Renal cortex interstitium (tissue), 15 donors: ENCODE measurements around the gene GPX8. TPM values are rescaled to one million over a fixed set of nuclear protein-coding genes. Genes with fewer than 3 reads are reported as not detected.
A peak's percentile ranks its signal among the peaks of the same experiment; 100 is the strongest.

Experiments
- DNase-seq, 11 donors: peaks; one replicate each; pipeline ENCODE4 v3.0.0-alpha.2; 2013; ENCODE audit warnings: low read depth in 9 of 11, low spot score in 4 of 11; ENCODE audit errors: extremely low read depth in 1 of 11
- long read RNA-seq, 16 experiments: transcript quantifications; one replicate each; lab custom pipeline, GENCODE V29; 2026
- polyA plus RNA-seq, 3 donors: library from polyadenylated mRNA; unstranded; fragments of 120-200 nt; gene quantifications; one replicate each; pipeline ENCODE4 v1.2.1, GENCODE V29; 2013; ENCODE audit not compliant: insufficient read length in 3 of 3

Gene GPX8
- polyA plus RNA-seq: 10 to 100 TPM; 77.0 to 85.7 (median 83.1) TPM
- long read RNA-seq, donor 1, transcript GPX8-203 (3 exons, 1,411 nt): major isoform, 17 of 20 reads
- long read RNA-seq, donor 1, partial matches to known transcripts: 0 of 20 reads
- long read RNA-seq, donor 1, other reads (novel, unspliced or antisense): 0 of 20 reads
- long read RNA-seq, donor 2, transcript GPX8-203 (3 exons, 1,411 nt): major isoform, 10 of 13 reads
- long read RNA-seq, donor 2, partial matches to known transcripts: 0 of 13 reads
- long read RNA-seq, donor 2, other reads (novel, unspliced or antisense): 0 of 13 reads
- long read RNA-seq, donor 3, transcript GPX8-203 (3 exons, 1,411 nt): major isoform, 20 of 27 reads
- long read RNA-seq, donor 3, partial matches to known transcripts: 0 of 27 reads
- long read RNA-seq, donor 3, other reads (novel, unspliced or antisense): 0 of 27 reads
- long read RNA-seq, donor 4, transcript GPX8-203 (3 exons, 1,411 nt): major isoform, 12 of 16 reads
- long read RNA-seq, donor 4, partial matches to known transcripts: 0 of 16 reads
- long read RNA-seq, donor 4, other reads (novel, unspliced or antisense): 0 of 16 reads
- long read RNA-seq, donor 5: 0 reads
- long read RNA-seq, donor 6, transcript GPX8-203 (3 exons, 1,411 nt): major isoform, 16 of 28 reads
- long read RNA-seq, donor 6, partial matches to known transcripts: 5 of 28 reads
- long read RNA-seq, donor 6, other reads (novel, unspliced or antisense): 0 of 28 reads
- long read RNA-seq, donor 7, transcript GPX8-203 (3 exons, 1,411 nt): major isoform, 23 of 82 reads
- long read RNA-seq, donor 7, partial matches to known transcripts: 51 of 82 reads
- long read RNA-seq, donor 7, other reads (novel, unspliced or antisense): 0 of 82 reads
- long read RNA-seq, donor 8: 0 reads
- long read RNA-seq, donor 9, transcript GPX8-203 (3 exons, 1,411 nt): major isoform, 10 of 14 reads
- long read RNA-seq, donor 9, partial matches to known transcripts: 0 of 14 reads
- long read RNA-seq, donor 9, other reads (novel, unspliced or antisense): 0 of 14 reads
- long read RNA-seq, donor 10, transcript GPX8-203 (3 exons, 1,411 nt): major isoform, 12 of 18 reads
- long read RNA-seq, donor 10, partial matches to known transcripts: 0 of 18 reads
- long read RNA-seq, donor 10, other reads (novel, unspliced or antisense): 0 of 18 reads
- long read RNA-seq, donor 11, transcript GPX8-203 (3 exons, 1,411 nt): major isoform, 5 of 9 reads
- long read RNA-seq, donor 11, partial matches to known transcripts: 0 of 9 reads
- long read RNA-seq, donor 11, other reads (novel, unspliced or antisense): 0 of 9 reads
- long read RNA-seq, donor 12, transcript GPX8-203 (3 exons, 1,411 nt): major isoform, 6 of 10 reads
- long read RNA-seq, donor 12, partial matches to known transcripts: 0 of 10 reads
- long read RNA-seq, donor 12, other reads (novel, unspliced or antisense): 0 of 10 reads
- long read RNA-seq, donor 13: 0 reads
- long read RNA-seq, donor 14, transcript GPX8-203 (3 exons, 1,411 nt): major isoform, 21 of 24 reads
- long read RNA-seq, donor 14, partial matches to known transcripts: 0 of 24 reads
- long read RNA-seq, donor 14, other reads (novel, unspliced or antisense): 0 of 24 reads
- long read RNA-seq, donor 15, transcript GPX8-203 (3 exons, 1,411 nt): major isoform, 7 of 10 reads
- long read RNA-seq, donor 15, partial matches to known transcripts: 0 of 10 reads
- long read RNA-seq, donor 15, other reads (novel, unspliced or antisense): 0 of 10 reads
- long read RNA-seq, donor 16, transcript GPX8-203 (3 exons, 1,411 nt): major isoform, 30 of 46 reads
- long read RNA-seq, donor 16, partial matches to known transcripts: 7 of 46 reads
- long read RNA-seq, donor 16, other reads (novel, unspliced or antisense): 0 of 46 reads

GRCh38 chr5:55159763-55160492 is at the start of gene GPX8:
Gene GPX8 (plus strand): TSS chr5:55160171. CDS start chr5:55160193, 22 bp downstream.
- DNase-seq: peak in 10 of 11 donors; percentile 57 to 92 (median 77)

- DNase-seq: no peak
These were observed 49.8 kb upstream of the GPX8 start for GRCh38 chr5:55110217-55110616.

GRCh38 chr5:55113327-55113726 is 46.6 kb upstream of the GPX8 start:
- DNase-seq: no peak

- DNase-seq: no peak
These were observed 45.9 kb upstream of the GPX8 start for GRCh38 chr5:55114061-55114460.

GRCh38 chr5:55123365-55123764 is 36.6 kb upstream of the GPX8 start:
- DNase-seq: no peak

- no peak for DNase-seq
These were observed 25.8 kb upstream of the GPX8 start for GRCh38 chr5:55134053-55134722.

- DNase-seq: no peak
These were observed 23.4 kb upstream of the GPX8 start for GRCh38 chr5:55136521-55136920.

GRCh38 chr5:55140908-55141665 is 18.9 kb upstream of the GPX8 start:
- no peak for DNase-seq

- DNase-seq: no peak
These were observed 17.9 kb upstream of the GPX8 start for GRCh38 chr5:55141945-55142690.

- no peak for DNase-seq
These were observed 16.3 kb upstream of the GPX8 start for GRCh38 chr5:55143624-55144023.

- DNase-seq: no peak
These were observed 13.9 kb upstream of the GPX8 start for GRCh38 chr5:55146080-55146479.

GRCh38 chr5:55146543-55147151 is 13.3 kb upstream of the GPX8 start:
- DNase-seq: peak; percentile 71 to 88 (median 81)

GRCh38 chr5:55149308-55149795 is 10.6 kb upstream of the GPX8 start:
- no peak for DNase-seq

- no peak for DNase-seq
These were observed 7.8 kb upstream of the GPX8 start for GRCh38 chr5:55151923-55152842.
